Measurements from ENCODE around the gene CCDC107. TPM values are rescaled to one million over a fixed set of nuclear protein-coding genes. Genes with fewer than 3 reads are reported as not detected.
"Not testable (repeated sequence)": the region's sequence is repeated elsewhere in the genome, so short reads cannot be mapped to it uniquely, and the experiment has no call there.

The CCDC107 gene
- total and polyA plus RNA-seq, 9 of the 15 experiments (the other 6 are each of a cell fraction or from before 2014, with no cell fraction given): 0.35 to 11.3 (median 6.9) TPM; not detected in 1

- CTCF ChIA-PET (ENCODE audit: low intra/inter-chr PET ratio); H2AFZ ChIP-seq (ENCODE audit: low read depth, low read length); in situ Hi-C loops (cut with MboI); intact Hi-C loops (cut with micrococcal nuclease); FAIRE-seq; H3K4me1 ChIP-seq (replicated peaks in 1 of 2; ENCODE audit: control insufficient read depth in 2 of 2, insufficient read depth in 2 of 2, low read length in 2 of 2); BruUV-seq (replicated peaks); H3K4me3 ChIP-seq; ATAC-seq; H3K79me2 ChIP-seq (ENCODE audit: control insufficient read depth, insufficient read depth, low read length); H3K9me3 ChIP-seq (replicated peaks; ENCODE audit: control insufficient read depth, insufficient read depth, low read depth, low read length); DNase-seq (ENCODE audit: extremely low read depth in 1 of 4, low spot score in 3 of 4); H3K9ac ChIP-seq (ENCODE audit: insufficient read depth in 1 of 2, low read depth in 2 of 2, low read length in 2 of 2); H4K20me1 ChIP-seq (replicated peaks; ENCODE audit: control insufficient read depth, insufficient read depth, low read length); H3K27me3 ChIP-seq (ENCODE audit: control insufficient read depth in 2 of 2, insufficient read depth in 2 of 2, low read length in 2 of 2); H3K36me3 ChIP-seq (ENCODE audit: control insufficient read depth, insufficient read depth, low read length); H3K9me1 ChIP-seq (ENCODE audit: control insufficient read depth, insufficient read depth, low read length); H3K4me2 ChIP-seq (ENCODE audit: insufficient read depth, low read length); H3K27ac ChIP-seq (ENCODE audit: extremely low read depth, low read depth, low read length): not testable (repeated sequence)
- POLR2A ChIA-PET: interaction anchor here (0.6 kb wide), 1 partner anchor 13 kb away, joined by 3 read pairs; no protein-coding TSS in a partner anchor
- WGBS (ENCODE audit: insufficient coverage, low coverage, missing lambda C conversion rate): 50% methylated on average over 1 of the region's 1 CpG
- TF ChIP-seq MEIS2 (IDR thresholded peaks at IDR 0.05; ENCODE audit: partially characterized antibody): peak; percentile 32
These were observed 18.9 kb upstream of the CCDC107 start for GRCh38 chr9:35639225-35639624.

GRCh38 chr9:35639631-35640030 lies 18.5 kb upstream of the CCDC107 start:
- Histone ChIP-seq H3K79me2 (ENCODE audit: control insufficient read depth, insufficient read depth, low read length) (no peaks in the 10 kb centered on the region), H3K4me3 (no peak overlapping the region), H3K9ac (ENCODE audit: insufficient read depth in 1 of 2, low read depth in 2 of 2, low read length in 2 of 2) (no peak overlapping the region), H3K36me3 (ENCODE audit: control insufficient read depth, insufficient read depth, low read length) (no peaks in the 10 kb centered on the region), H3K4me2 (ENCODE audit: insufficient read depth, low read length) (no peak overlapping the region), H3K9me1 (ENCODE audit: control insufficient read depth, insufficient read depth, low read length) (no peaks in the 10 kb centered on the region), H3K27me3 (ENCODE audit: control insufficient read depth in 2 of 2, insufficient read depth in 2 of 2, low read length in 2 of 2) (no peaks in the 10 kb centered on the region), H4K20me1 (replicated peaks; ENCODE audit: control insufficient read depth, insufficient read depth, low read length) (no peaks in the 10 kb centered on the region), H3K27ac (ENCODE audit: extremely low read depth, low read depth, low read length) (no peak overlapping the region), H3K9me3 (replicated peaks; ENCODE audit: control insufficient read depth, insufficient read depth, low read depth, low read length) (no peaks in the 10 kb centered on the region), H3K4me1 (replicated peaks in 1 of 2; ENCODE audit: control insufficient read depth in 2 of 2, insufficient read depth in 2 of 2, low read length in 2 of 2) (no peaks in the 10 kb centered on the region), H2AFZ (ENCODE audit: low read depth, low read length) (no peak overlapping the region)
- ATAC-seq (no peak), FAIRE-seq (no peak), DNase-seq (ENCODE audit: extremely low read depth in 1 of 4, low spot score in 3 of 4) (no peak)
- CTCF ChIA-PET (ENCODE audit: low intra/inter-chr PET ratio): no interaction called here
- 0% methylated on average over 1 of the region's 1 CpG for WGBS (ENCODE audit: insufficient coverage, low coverage, missing lambda C conversion rate)
- in situ Hi-C loops (cut with MboI) (no loop called here), intact Hi-C loops (cut with micrococcal nuclease) (no loop called here)
- POLR2A ChIA-PET: interaction anchor here (0.6 kb wide), 1 partner anchor 12 kb away, joined by 3 read pairs; no protein-coding TSS in a partner anchor
- no TSS peak for BruUV-seq (replicated peaks)
- TF ChIP-seq ELF2 (CRISPR knock-in tag; IDR thresholded peaks at IDR 0.05) (no peak), RBBP5 (IDR thresholded peaks at IDR 0.05; ENCODE audit: borderline replicate concordance, insufficient read depth, low read length, poor library complexity, severe bottlenecking) (no peak), RBM14 (IDR thresholded peaks at IDR 0.05; ENCODE audit: borderline replicate concordance, insufficient read depth, low read depth, low read length) (no peak), RAD21 (CRISPR knock-in tag; conservative IDR thresholded peaks at IDR 0.05 in 1 of 2, IDR thresholded peaks at IDR 0.05 in 1 of 2) (no peak), SMAD1 (IDR thresholded peaks at IDR 0.05; ENCODE audit: low read depth, low read length, partially characterized antibody) (no peak), RBM22 (IDR thresholded peaks at IDR 0.05; ENCODE audit: low read depth, low read length, poor library complexity, severe bottlenecking) (no peak), E2F3 (CRISPR knock-in tag; IDR thresholded peaks at IDR 0.05) (no peak), ZNF699 (CRISPR knock-in tag; IDR thresholded peaks at IDR 0.05; ENCODE audit: insufficient replicate concordance) (no peak), CEBPG (CRISPR knock-in tag; IDR thresholded peaks at IDR 0.05) (no peak), CEBPG (tag; conservative IDR thresholded peaks at IDR 0.05 in 1 of 2, IDR thresholded peaks at IDR 0.05 in 1 of 2) (no peak), TRIM25 (IDR thresholded peaks at IDR 0.05; ENCODE audit: borderline replicate concordance) (no peak), POLR2AphosphoS2 (IDR thresholded peaks at IDR 0.05; ENCODE audit: low read length) (no peak)

Measured in K562 (cell line).